Pancreas (tissue), 10 donors: Measurements from ENCODE around the gene TMEM125. TPM values are rescaled to one million over a fixed set of nuclear protein-coding genes. Genes with fewer than 3 reads are reported as not detected.

Experiments
- ATAC-seq, 4 donors: fragments of 200-7000 bp; cut with Tn5 transposase; one replicate each; pipeline versions ENCODE4 v1.8.0 to v1.9.1; 2020; ENCODE audit warnings: mild to moderate bottlenecking in 4 of 4, moderate library complexity in 4 of 4
- DNase-seq, 6 donors: peaks; one replicate each; pipeline ENCODE4 v3.0.0-alpha.2; 2020
- FAIRE-seq: peaks from 2 replicates; lab custom pipeline; 2012; peaks lifted over from hg19 to GRCh38; lab: Jason Lieb, UNC
- H3K27ac ChIP-seq, 4 donors: fragments of 200-600 bp; sonication (generic); 1 replicate in 3 of 4; 2 replicates in 1 of 4; pipeline versions ENCODE4 v1.5.0 to v1.8.0; 2020
- H3K27me3 ChIP-seq, 4 donors: fragments of 200-600 bp; one replicate each; pipeline ENCODE4 v1.8.0; 2021
- H3K36me3 ChIP-seq, 3 donors: fragments of 200-600 bp; sonication (generic) in 1 of 3; one replicate each; pipeline versions ENCODE4 v1.5.0 to v1.8.0; 2020 to 2021
- H3K4me1 ChIP-seq, 3 donors: fragments of 200-600 bp; one replicate each; pipeline ENCODE4 v1.8.0; 2021
- H3K4me3 ChIP-seq, 4 donors: fragments of 200-600 bp; sonication (generic) in 2 of 4; one replicate each; pipeline versions ENCODE4 v1.5.0 to v1.8.0; 2020 to 2021
- H3K9me3 ChIP-seq, 4 donors: fragments of 200-600 bp; one replicate each; pipeline ENCODE4 v1.8.0; 2021
- CTCF ChIP-seq, 4 donors: fragments of 200-600 bp; sonication (generic) in 3 of 4; IDR thresholded peaks; one replicate each; pipeline versions ENCODE4 v1.5.0 to v1.8.0; 2021; ENCODE audit warnings: antibody characterized with exemption in 4 of 4
- WGBS, 2 donors: extraction: QIAGEN DNeasy Blood & Tissue Kit; methylation state at CpG; one replicate each; pipeline ENCODE4 v1.1.7; 2013; 5-methylcytosine and 5-hydroxymethylcytosine counted together
- intact Hi-C, 3 donors: fragments of 100-400 bp; cut with DNase I; formaldehyde crosslinking; loops; one replicate each; pipeline versions ENCODE4 v1.11.1 to v1.14.2; 2022
- polyA plus RNA-seq, 2 donors: library from polyadenylated mRNA; stranded (reverse); fragments of 200-250 nt; gene quantifications; one replicate each; pipeline ENCODE4 v1.2.3, GENCODE V29; 2013
- total RNA-seq, 6 donors: library from RNA; stranded (reverse); fragmentation: NEBNext Ultra II Directional in 4 of 6; extraction: Animal tissue kit (Norgen Biotek cat#: 25700) in 4 of 6; gene quantifications; one replicate each; pipeline versions ENCODE4 v1.2.1 to v1.2.4, GENCODE V29; 2021 to 2023
- donor health status: healthy with polysubstance abuse.
- donor health status: DM: no; HTN: no; CAD: no; lungs with moderate emphysema.
- donor health status: DM: no; HTN: no; CAD: no.
- donor health status: control.
- donor health status: control.
- donor health status: Bipolar disorder and iron deficiency.
- donor health status: DM: yes; HTN: yes; CAD: no.
- donor health status: DM: no; HTN: no; CAD: no.
- donor health status: DM: no; HTN: no; CAD: no.
- donor health status: DM: yes; HTN: yes; CAD: no.

The TMEM125 gene
- total and polyA plus RNA-seq, 8 donors, result 27.5 to 75.0 (median 44.4) TPM

DNA sequence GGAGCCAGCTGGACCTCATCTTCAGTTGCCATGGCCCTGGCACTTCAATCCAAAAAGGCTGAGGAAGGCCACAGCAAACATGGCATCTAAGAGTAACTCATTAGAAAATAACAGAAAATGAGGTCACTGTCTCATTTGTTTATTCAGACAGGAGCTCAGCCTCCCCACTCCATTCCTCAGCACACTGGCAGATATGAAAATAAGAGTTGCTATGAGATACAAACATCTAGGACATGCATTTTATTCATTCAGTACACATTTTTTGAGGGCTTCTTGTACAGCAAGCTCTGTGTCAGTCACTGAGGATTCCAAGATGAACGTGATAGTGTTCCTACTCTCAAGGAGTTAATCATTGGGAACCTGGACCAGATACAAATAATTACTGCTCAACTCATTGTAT lies 32.7 kb upstream of the TMEM125 start:
- no peak for ATAC-seq
- no peak for FAIRE-seq
- intact Hi-C loops, result loop anchor here in 2 of 3 donors (10.0 kb wide), 1 partner anchor 128 kb away; the partner anchor contains the start of gene ELOVL1 (in 2 of the 2)

DNA sequence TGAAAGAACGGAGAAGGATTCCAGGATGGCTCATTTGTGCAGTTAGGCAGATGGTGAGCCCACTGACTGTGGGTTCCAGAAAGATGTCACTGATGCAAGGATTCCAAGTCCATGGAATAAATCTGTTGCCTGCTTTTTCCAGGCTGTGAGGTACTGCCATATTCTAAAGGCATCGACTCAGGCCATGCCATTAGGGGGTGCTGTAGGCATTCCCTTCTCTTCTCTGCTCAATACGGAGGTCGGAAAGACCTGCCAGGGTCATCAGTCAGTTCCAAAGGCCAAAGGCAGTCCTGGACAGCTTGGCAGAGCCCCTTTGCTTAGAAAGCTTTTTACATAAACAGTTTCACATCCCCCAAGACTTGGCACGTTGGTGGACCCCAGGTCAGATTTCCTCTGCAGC lies 31.7 kb upstream of the TMEM125 start:
- H3K36me3 ChIP-seq, result no peaks in the 10 kb centered on the region
- peak; percentile 94 to 97 (median 95) for ATAC-seq
- no peak for FAIRE-seq

More for the DNA sequence above, 32.7 kb upstream of the TMEM125 start:
- TF ChIP-seq CTCF (IDR thresholded peaks at IDR 0.05), result no peak
- H3K9me3 ChIP-seq, result no peaks in the 10 kb centered on the region
- H3K4me3 ChIP-seq, result no peak overlapping the region
- no peaks in the 10 kb centered on the region for H3K36me3 ChIP-seq
- H3K27me3 ChIP-seq, result no peaks in the 10 kb centered on the region
- no peak for DNase-seq
- H3K27ac ChIP-seq, result no peak overlapping the region
- WGBS, 2 donors, result 58 to 61% methylated on average over 1 of the region's 1 CpG
- H3K4me1 ChIP-seq, result no peaks in the 10 kb centered on the region

GRCh38 chr1:43238991-43239469 lies 30.8 kb upstream of the TMEM125 start:
- intact Hi-C loops, result loop anchor here in 2 of 3 donors (10.0 kb wide), 1 partner anchor 126 kb away; the partner anchor contains the start of gene ELOVL1 (in 2 of the 2)
- no peak for DNase-seq
- no peaks in the 10 kb centered on the region for H3K27me3 ChIP-seq
- no peaks in the 10 kb centered on the region for H3K36me3 ChIP-seq
- no peak for TF ChIP-seq CTCF (IDR thresholded peaks at IDR 0.05)
- peaks cover 0 to 8% (median 8%) of the 10 kb centered on the region in 3 donors for H3K4me1 ChIP-seq
- 76 to 80% methylated on average over 3 of the region's 3 CpGs for WGBS, 2 donors
- no peak for FAIRE-seq
- no peak overlapping the region for H3K27ac ChIP-seq
- H3K9me3 ChIP-seq, result no peaks in the 10 kb centered on the region
- no peak for ATAC-seq
- H3K4me3 ChIP-seq, result no peak overlapping the region

More for the DNA sequence above, 31.7 kb upstream of the TMEM125 start:
- no peak overlapping the region for H3K27ac ChIP-seq
- peak in 4 of 6 donors; percentile 63 to 80 (median 70) for DNase-seq
- H3K4me3 ChIP-seq, result no peak overlapping the region
- no peaks in the 10 kb centered on the region for H3K27me3 ChIP-seq
- no peaks in the 10 kb centered on the region for H3K4me1 ChIP-seq
- whole genome bisulfite sequencing, 2 donors, result 8% methylated on average over 5 of the region's 5 CpGs
- H3K9me3 ChIP-seq, result no peaks in the 10 kb centered on the region
- peak; percentile 38 to 62 (median 56) for TF ChIP-seq CTCF (IDR thresholded peaks at IDR 0.05)
- intact Hi-C loops, result loop anchor here in 2 of 3 donors (10.0 kb wide), 1 partner anchor 127 kb away; the partner anchor contains the start of gene ELOVL1 (in 2 of the 2)

DNA sequence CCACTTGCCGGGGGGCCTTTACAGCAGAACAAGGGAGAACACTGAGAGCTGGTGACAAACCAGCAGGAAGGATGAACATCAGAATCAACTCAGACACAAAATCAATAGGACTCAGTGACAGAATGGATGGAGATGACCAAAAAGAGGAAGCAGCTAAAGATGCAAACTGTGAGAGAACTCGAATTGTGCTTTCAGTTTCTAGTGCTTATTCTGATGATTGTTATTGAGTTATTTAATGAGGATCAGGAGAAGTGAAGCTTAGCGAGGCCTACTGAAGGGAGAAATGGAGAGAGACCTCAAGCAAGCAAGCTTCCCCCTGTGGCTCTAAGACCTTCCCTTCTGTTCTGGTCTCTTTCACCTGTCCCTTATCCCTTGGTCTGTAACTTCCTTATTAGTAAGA lies 30.3 kb upstream of the TMEM125 start:
- H3K27ac ChIP-seq, result no peak overlapping the region
- ATAC-seq (no peak), FAIRE-seq (no peak), DNase-seq (no peak)
- no peaks in the 10 kb centered on the region for H3K9me3 ChIP-seq
- H3K4me3 ChIP-seq, result no peak overlapping the region
- no peaks in the 10 kb centered on the region for H3K27me3 ChIP-seq
- intact Hi-C loops, result loop anchor here in 2 of 3 donors (10.0 kb wide), 1 partner anchor 125 kb away; the partner anchor contains the start of gene ELOVL1 (in 2 of the 2)
- no peaks in the 10 kb centered on the region for H3K36me3 ChIP-seq
- H3K4me1 ChIP-seq, result peaks cover 0 to 10% (median 10%) of the 10 kb centered on the region in 3 donors
- WGBS, 2 donors, result 83 to 91% methylated on average over 3 of the region's 3 CpGs
- TF ChIP-seq CTCF (IDR thresholded peaks at IDR 0.05), result no peak

DNA sequence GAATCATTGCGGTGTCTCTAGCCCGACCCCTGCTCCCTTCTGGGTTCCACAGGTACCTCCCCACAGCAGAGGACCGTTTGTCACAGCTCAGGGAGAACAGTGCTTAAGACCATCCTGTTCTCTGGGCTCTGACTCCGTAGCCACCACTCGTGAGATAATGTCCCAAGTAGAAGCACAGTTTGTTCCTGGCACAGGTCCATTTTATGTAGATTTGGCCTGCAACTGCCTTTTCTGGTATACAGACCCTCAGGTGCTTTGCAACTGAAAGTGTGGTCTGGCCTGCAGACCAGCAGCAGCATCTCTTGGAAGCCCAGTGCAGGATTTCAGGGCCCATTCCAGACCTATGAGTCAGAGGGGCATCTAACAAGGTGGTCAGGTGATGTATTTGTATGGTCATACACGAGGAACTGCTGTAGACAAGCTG lies 28.4 kb upstream of the TMEM125 start:
- FAIRE-seq, result no peak
- H3K36me3 ChIP-seq, result no peaks in the 10 kb centered on the region
- H3K27ac ChIP-seq, result no peak overlapping the region
- WGBS, 2 donors, result 39 to 41% methylated on average over 6 of the region's 6 CpGs
- H3K9me3 ChIP-seq, result no peaks in the 10 kb centered on the region
- no peak for DNase-seq
- no peaks in the 10 kb centered on the region for H3K27me3 ChIP-seq
- no peak overlapping the region for H3K4me3 ChIP-seq
- TF ChIP-seq CTCF (IDR thresholded peaks at IDR 0.05), result no peak
- peaks cover 3 to 13% (median 12%) of the 10 kb centered on the region in 3 donors for H3K4me1 ChIP-seq
- intact Hi-C loops, result no loop called here
- peak in 1 of 4 donors; percentile 45 for ATAC-seq
